ENCODE data around the gene STIMATE.

Gene STIMATE

GRCh38 chr3:52830535-52831258 is 66.7 kb downstream of the STIMATE start, which contains the start of gene ITIH4:
ITIH4 (minus strand) TSS chr3:52830672; CDS start chr3:52830642, 30 bp downstream.
- Mint-ChIP-seq H3K36me3 (no peaks in the 10 kb centered on the region), H3K4me3 (no peak within 1 kb of the TSS), H3K9me3 (no peaks in the 10 kb centered on the region), H3K4me1 (no peaks in the 10 kb centered on the region), H3K27ac (no peak within 1 kb of the TSS), H3K27me3 (no peaks in the 10 kb centered on the region)

- no peaks in the 10 kb centered on the region for H3K9me3 Mint-ChIP-seq
- no peak overlapping the region for H3K4me3 Mint-ChIP-seq
- no peak overlapping the region for H3K27ac Mint-ChIP-seq
- H3K36me3 Mint-ChIP-seq = no peaks in the 10 kb centered on the region
- no peaks in the 10 kb centered on the region for H3K27me3 Mint-ChIP-seq
- H3K4me1 Mint-ChIP-seq = no peaks in the 10 kb centered on the region
These were observed 67.4 kb downstream of the STIMATE start for GRCh38 chr3:52829906-52830463.

GRCh38 chr3:52829482-52829881 is 67.9 kb downstream of the STIMATE start:
- H3K27ac Mint-ChIP-seq = no peak overlapping the region
- no peak overlapping the region for H3K4me3 Mint-ChIP-seq
- H3K9me3 Mint-ChIP-seq = no peaks in the 10 kb centered on the region
- H3K4me1 Mint-ChIP-seq = no peaks in the 10 kb centered on the region
- no peaks in the 10 kb centered on the region for H3K27me3 Mint-ChIP-seq
- no peaks in the 10 kb centered on the region for H3K36me3 Mint-ChIP-seq

GRCh38 chr3:52827866-52828376 is 69.4 kb downstream of the STIMATE start:
- H3K4me3 Mint-ChIP-seq = no peak overlapping the region
- no peaks in the 10 kb centered on the region for H3K9me3 Mint-ChIP-seq
- no peaks in the 10 kb centered on the region for H3K4me1 Mint-ChIP-seq
- H3K27ac Mint-ChIP-seq = no peak overlapping the region
- no peaks in the 10 kb centered on the region for H3K27me3 Mint-ChIP-seq
- H3K36me3 Mint-ChIP-seq = no peaks in the 10 kb centered on the region

GRCh38 chr3:52827441-52827840 is 69.9 kb downstream of the STIMATE start:
- H3K4me3 Mint-ChIP-seq = no peak overlapping the region
- no peak overlapping the region for H3K27ac Mint-ChIP-seq
- no peaks in the 10 kb centered on the region for H3K9me3 Mint-ChIP-seq
- H3K4me1 Mint-ChIP-seq = no peaks in the 10 kb centered on the region
- no peaks in the 10 kb centered on the region for H3K27me3 Mint-ChIP-seq
- no peaks in the 10 kb centered on the region for H3K36me3 Mint-ChIP-seq

- H3K9me3 Mint-ChIP-seq = no peaks in the 10 kb centered on the region
- no peaks in the 10 kb centered on the region for H3K36me3 Mint-ChIP-seq
- no peak overlapping the region for H3K4me3 Mint-ChIP-seq
- no peaks in the 10 kb centered on the region for H3K4me1 Mint-ChIP-seq
- no peaks in the 10 kb centered on the region for H3K27me3 Mint-ChIP-seq
- H3K27ac Mint-ChIP-seq = no peak overlapping the region
These were observed 73.3 kb downstream of the STIMATE start for GRCh38 chr3:52824037-52824436.

GRCh38 chr3:52822363-52822762 is 75.0 kb downstream of the STIMATE start:
- no peaks in the 10 kb centered on the region for H3K36me3 Mint-ChIP-seq
- H3K4me1 Mint-ChIP-seq = no peaks in the 10 kb centered on the region
- no peak overlapping the region for H3K4me3 Mint-ChIP-seq
- no peaks in the 10 kb centered on the region for H3K27me3 Mint-ChIP-seq
- H3K9me3 Mint-ChIP-seq = no peaks in the 10 kb centered on the region
- H3K27ac Mint-ChIP-seq = no peak overlapping the region

- H3K9me3 Mint-ChIP-seq = no peaks in the 10 kb centered on the region
- no peaks in the 10 kb centered on the region for H3K27me3 Mint-ChIP-seq
- no peak overlapping the region for H3K27ac Mint-ChIP-seq
- H3K4me3 Mint-ChIP-seq = no peak overlapping the region
- H3K36me3 Mint-ChIP-seq = no peaks in the 10 kb centered on the region
- no peaks in the 10 kb centered on the region for H3K4me1 Mint-ChIP-seq
These were observed 76.6 kb downstream of the STIMATE start for GRCh38 chr3:52820736-52821135.

- Mint-ChIP-seq H3K4me1 (no peaks in the 10 kb centered on the region), H3K36me3 (no peaks in the 10 kb centered on the region), H3K27me3 (no peaks in the 10 kb centered on the region), H3K27ac (no peak overlapping the region), H3K4me3 (no peak overlapping the region), H3K9me3 (no peaks in the 10 kb centered on the region)
These were observed 77.4 kb downstream of the STIMATE start for GRCh38 chr3:52819936-52820335.

- Mint-ChIP-seq H3K9me3 (no peaks in the 10 kb centered on the region), H3K4me1 (no peaks in the 10 kb centered on the region), H3K36me3 (no peaks in the 10 kb centered on the region), H3K4me3 (no peak overlapping the region), H3K27me3 (no peaks in the 10 kb centered on the region), H3K27ac (no peak overlapping the region)
These were observed 79.5 kb downstream of the STIMATE start for GRCh38 chr3:52817860-52818259.

- Mint-ChIP-seq H3K4me3 (no peak overlapping the region), H3K27me3 (no peaks in the 10 kb centered on the region), H3K27ac (no peak overlapping the region), H3K4me1 (no peaks in the 10 kb centered on the region), H3K36me3 (no peaks in the 10 kb centered on the region), H3K9me3 (no peaks in the 10 kb centered on the region)
These were observed 80.1 kb downstream of the STIMATE start for GRCh38 chr3:52817221-52817620.

- Mint-ChIP-seq H3K27ac (no peak overlapping the region), H3K4me1 (no peaks in the 10 kb centered on the region), H3K36me3 (no peaks in the 10 kb centered on the region), H3K27me3 (no peaks in the 10 kb centered on the region), H3K9me3 (no peaks in the 10 kb centered on the region), H3K4me3 (no peak overlapping the region)
These were observed 80.7 kb downstream of the STIMATE start for GRCh38 chr3:52816654-52817053.

- Mint-ChIP-seq H3K4me3 (no peak overlapping the region), H3K27ac (no peak overlapping the region), H3K9me3 (no peaks in the 10 kb centered on the region), H3K27me3 (no peaks in the 10 kb centered on the region), H3K36me3 (no peaks in the 10 kb centered on the region), H3K4me1 (no peaks in the 10 kb centered on the region)
These were observed 81.1 kb downstream of the STIMATE start for GRCh38 chr3:52816199-52816598.

GRCh38 chr3:52813810-52814209 is 83.5 kb downstream of the STIMATE start:
- H3K27ac Mint-ChIP-seq = no peak overlapping the region
- H3K9me3 Mint-ChIP-seq = no peaks in the 10 kb centered on the region
- no peak overlapping the region for H3K4me3 Mint-ChIP-seq
- H3K36me3 Mint-ChIP-seq = no peaks in the 10 kb centered on the region
- H3K4me1 Mint-ChIP-seq = no peaks in the 10 kb centered on the region
- H3K27me3 Mint-ChIP-seq = no peaks in the 10 kb centered on the region

- H3K9me3 Mint-ChIP-seq = no peaks in the 10 kb centered on the region
- no peaks in the 10 kb centered on the region for H3K36me3 Mint-ChIP-seq
- H3K27ac Mint-ChIP-seq = no peak overlapping the region
- H3K4me3 Mint-ChIP-seq = no peak overlapping the region
- H3K27me3 Mint-ChIP-seq = no peaks in the 10 kb centered on the region
- H3K4me1 Mint-ChIP-seq = no peaks in the 10 kb centered on the region
These were observed 85.8 kb downstream of the STIMATE start for GRCh38 chr3:52811452-52812011.

- Mint-ChIP-seq H3K27me3 (no peaks in the 10 kb centered on the region), H3K4me3 (no peak overlapping the region), H3K9me3 (no peaks in the 10 kb centered on the region), H3K4me1 (no peaks in the 10 kb centered on the region), H3K27ac (no peak overlapping the region), H3K36me3 (no peaks in the 10 kb centered on the region)
These were observed 86.4 kb downstream of the STIMATE start for GRCh38 chr3:52810923-52811322.

Measured in activated naive CD4-positive, alpha-beta T cell treated with anti-CD3 and anti-CD28 coated beads, Interleukin-2, amount 50 U/mL, for 24 hours (primary cell).